COLO829 (cell line): Measurements from ENCODE around the gene TRPV4.
"Not testable (repeated sequence)": the region's sequence is repeated elsewhere in the genome, so short reads cannot be mapped to it uniquely, and the experiment has no call there.

ENCODE experiments used
- DNase-seq: peaks from one replicate; pipeline ENCODE4 v3.0.0; 2012; ENCODE audit warnings: low spot score

TRPV4 gene

DNA sequence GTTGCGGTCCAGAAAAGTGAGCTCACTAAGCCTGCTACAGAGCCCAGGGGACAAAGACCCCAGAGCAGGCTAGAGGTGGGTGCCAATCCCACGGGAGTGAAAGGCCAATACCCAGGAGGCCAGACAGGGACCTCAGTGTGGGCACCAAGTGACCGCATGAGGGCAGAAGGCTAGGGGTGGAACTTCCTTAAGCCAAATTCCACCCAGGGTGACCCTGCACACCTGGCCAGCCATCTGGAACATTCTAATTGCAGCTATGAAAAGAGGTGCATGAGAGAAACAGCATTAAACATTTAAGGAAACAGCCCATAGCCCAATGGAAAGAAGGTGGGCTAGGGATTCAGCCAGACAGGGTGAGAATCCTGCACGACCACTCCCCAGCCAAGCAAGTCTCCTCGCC is 27.8 kb upstream of the TRPV4 start:
- no peak for DNase-seq

DNA sequence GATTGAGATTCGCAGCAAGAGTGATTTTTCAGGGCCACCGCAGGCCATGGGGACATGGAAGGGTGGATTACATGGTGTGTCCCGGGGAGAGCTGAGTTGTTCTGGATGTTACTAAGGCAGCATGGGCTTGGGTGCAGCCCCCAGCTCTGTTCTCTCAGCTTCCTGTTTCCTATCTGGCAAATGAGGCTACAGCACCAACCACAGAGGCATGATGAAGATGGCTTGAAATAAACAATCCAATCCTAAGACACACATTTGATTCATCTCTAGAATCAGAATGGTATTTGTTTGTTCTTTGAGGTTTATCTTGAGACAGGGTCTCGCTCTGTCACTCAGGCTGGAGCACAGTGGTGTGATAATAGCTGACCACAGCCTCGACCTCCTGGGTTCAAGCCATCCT is 25.6 kb upstream of the TRPV4 start:
- no peak for DNase-seq

DNA sequence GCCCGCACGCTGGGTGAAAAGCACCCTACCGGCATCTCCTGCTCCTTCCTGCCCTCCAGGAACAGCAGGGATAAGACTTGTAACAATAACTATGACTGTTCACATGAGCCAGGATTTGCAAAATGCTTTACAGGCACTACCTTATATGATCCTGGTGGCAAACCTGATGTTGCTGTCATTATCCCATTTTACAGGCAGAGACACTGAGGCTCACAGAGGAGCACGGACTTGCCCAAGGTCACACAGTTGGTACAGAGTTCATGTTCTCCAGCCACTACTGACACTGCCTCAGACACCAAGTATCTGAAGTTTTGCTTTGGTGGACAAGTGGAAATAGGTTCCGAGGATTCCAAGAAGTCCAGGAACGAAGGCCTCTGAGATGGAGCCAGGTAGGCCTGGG is 24.5 kb upstream of the TRPV4 start:
- no peak for DNase-seq

DNA sequence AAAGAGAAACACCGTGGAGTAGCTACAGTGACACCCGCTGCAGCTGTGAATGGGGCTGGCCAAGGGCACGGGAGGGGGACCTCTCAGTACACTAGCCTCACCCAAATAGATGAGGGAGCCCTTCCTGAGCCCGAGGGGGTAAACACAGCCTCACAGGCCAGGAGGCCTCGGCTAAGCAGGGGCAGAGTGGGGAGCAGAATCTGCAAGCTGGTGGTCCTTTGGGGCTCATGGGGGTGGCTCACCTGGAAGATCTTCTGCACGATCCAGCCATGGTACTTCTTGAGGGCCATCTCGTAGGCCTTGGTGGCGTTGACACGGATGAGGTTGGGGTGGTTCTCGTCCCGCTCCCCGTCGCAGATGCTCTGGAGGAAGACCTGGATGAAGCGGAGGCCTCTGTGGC is 22.2 kb upstream of the TRPV4 start:
- DNase-seq: no peak

DNA sequence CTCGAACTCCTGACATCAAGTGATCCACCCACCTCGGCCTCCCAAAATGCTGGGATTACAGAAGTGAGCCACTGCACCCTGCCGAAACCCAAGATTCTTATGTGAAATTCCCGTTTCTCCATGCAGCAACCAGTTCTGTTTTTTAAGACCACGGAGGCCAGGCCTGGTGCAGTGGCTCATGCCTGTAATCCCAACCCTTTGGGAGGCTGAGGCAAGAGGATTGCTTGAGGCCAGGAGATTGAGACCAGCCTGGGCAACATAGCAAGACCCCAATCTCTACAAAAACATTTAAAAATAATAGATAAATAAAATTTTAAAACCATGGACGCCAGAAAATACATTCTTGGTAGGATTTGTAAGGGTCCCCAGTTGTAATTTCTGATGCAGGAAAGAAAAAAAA is 17.3 kb upstream of the TRPV4 start:
- not testable (repeated sequence) for DNase-seq

DNA sequence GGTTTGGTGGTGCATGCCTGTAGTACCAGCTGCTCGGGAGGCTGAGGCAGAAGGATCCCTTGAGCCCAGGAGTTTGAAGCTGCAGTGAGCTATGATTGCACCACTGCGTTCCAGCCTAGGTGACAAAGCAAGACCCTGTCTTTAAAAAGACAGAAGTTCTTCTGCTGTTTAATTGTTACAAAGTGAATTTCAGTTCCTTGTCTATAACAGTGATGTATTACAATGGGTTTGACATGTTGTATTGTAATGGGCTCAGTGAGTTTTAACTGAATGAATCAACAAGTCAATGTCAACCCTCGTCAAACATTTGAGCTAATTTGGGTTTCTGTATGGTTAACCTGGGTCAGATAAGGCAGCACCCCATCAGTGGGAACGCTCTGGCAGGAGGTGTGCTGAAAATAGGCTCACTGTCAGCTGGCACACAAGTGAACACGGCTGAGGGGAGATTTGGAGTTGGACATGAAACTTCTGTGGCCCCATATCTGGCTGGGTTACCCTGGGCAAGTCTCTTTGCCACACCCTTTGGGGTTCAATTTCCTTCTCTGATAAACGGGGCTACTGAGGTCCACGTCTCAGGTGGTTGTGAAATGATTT is 14.0 kb upstream of the TRPV4 start:
- no peak for DNase-seq

DNA sequence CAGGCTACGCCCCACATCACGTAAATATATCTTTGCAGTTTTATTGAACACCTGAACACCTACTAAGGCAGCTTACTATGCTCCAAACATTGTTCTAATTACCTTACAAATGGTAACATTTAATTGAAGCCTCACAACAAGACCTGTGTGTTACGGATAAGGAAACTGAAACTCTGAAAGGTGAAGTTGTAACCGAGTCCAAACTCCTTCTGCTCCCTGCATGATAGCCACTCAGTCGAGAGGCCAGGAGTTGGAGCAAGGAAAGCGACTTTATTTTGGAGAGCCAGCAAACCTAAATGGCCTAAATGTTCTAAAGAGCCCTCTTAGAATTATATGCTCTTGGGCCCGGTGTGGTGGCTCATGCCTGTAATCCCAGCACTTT is 12.6 kb upstream of the TRPV4 start:
- DNase-seq: no peak

DNA sequence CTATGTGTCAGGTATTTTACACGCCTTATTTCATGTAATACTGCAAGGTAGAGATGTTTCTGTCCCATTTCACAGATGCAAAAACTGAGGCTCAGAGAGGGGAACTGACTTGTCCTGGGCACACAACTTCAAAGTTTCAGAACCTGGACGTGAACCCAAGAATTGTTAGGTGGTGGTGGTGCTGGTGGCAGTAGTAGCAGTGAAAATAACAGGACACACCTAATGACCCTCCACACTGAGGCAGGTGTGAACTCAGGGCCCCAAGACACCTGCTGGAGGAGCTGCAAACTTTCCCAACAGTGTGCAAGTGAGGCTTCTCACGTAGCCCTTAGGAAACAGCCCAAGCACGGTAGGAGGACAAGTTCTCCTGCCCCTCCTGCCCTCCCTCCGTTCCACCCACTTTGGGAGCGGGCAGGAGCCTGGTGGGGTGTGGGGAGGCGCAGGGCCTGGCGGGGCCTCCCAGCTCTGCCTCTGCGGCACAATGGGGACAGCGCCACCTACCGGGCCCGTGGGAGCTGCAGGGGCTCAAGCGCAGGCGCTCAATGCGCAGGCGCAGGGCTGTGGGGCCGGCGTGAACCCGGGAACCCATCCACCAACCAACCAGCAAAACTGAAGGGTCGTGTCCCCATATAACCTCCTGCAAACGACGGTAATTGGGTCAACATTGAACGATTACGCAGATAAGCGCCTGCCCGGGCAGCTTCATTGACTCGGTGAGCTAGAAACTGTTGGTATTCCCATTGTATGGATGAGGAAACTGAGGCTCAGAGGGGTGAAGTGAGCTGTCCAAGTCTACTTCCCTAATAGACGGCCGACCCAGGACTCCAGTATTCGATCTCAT is 12.0 kb upstream of the TRPV4 start:
- peak; percentile 90 for DNase-seq

DNA sequence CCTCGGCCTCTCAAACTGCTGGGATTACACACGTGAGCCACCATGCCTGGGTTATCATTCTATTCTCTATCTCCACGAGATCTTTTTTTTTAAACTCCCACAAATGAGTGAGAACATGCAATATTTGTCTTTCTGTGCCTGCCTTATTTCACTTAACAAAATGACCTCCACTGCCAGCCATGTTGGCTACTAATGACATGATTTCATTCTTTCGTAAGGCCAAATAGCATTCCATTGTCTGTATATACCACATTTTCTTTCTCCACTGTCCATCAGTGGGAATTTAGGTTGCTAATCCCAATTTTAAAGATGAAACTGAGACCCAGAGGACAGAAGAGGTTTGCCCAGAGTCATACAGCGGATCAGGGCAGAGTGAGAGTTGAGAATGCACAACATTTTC is 10.9 kb upstream of the TRPV4 start:
- DNase-seq: no peak

DNA sequence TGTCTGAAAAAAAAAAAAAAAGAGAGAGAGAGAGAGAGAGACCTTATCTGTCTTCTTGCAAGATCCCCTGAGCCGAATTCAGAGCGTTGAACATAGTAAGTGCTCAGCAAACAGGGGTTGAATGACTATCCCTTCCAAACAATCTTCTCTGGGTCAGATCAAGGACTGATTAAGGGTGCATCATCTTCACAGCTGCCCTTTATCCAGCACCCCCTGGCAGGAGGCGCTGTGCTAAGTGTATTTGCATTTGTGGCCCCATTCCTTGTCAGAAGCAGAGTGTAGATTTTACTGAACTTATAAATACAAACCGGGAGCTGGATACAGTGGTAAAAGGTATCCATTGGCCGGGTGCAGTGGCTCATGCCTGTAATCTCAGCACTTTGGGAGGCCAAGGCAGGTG is 8.8 kb upstream of the TRPV4 start:
- no peak for DNase-seq

DNA sequence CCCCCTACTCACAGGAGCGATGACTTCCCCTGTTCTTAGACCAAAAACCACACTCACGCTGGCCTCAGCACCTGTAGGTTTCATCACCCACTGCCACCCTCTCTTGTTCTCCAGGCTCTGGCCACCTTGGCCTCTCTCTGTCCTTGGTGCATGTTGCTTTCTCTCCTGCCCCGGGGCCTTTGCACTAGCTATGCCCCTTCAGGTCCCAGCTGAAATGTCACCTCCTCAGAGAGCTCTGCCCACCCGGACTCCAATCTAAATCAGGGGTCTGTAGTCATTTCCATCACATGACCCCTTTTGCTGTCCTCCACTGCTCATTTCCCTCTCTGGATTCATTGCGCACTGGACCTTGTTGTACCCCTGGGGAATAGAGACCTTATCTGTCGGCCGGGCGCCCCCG is 8.2 kb upstream of the TRPV4 start:
- DNase-seq: no peak

DNA sequence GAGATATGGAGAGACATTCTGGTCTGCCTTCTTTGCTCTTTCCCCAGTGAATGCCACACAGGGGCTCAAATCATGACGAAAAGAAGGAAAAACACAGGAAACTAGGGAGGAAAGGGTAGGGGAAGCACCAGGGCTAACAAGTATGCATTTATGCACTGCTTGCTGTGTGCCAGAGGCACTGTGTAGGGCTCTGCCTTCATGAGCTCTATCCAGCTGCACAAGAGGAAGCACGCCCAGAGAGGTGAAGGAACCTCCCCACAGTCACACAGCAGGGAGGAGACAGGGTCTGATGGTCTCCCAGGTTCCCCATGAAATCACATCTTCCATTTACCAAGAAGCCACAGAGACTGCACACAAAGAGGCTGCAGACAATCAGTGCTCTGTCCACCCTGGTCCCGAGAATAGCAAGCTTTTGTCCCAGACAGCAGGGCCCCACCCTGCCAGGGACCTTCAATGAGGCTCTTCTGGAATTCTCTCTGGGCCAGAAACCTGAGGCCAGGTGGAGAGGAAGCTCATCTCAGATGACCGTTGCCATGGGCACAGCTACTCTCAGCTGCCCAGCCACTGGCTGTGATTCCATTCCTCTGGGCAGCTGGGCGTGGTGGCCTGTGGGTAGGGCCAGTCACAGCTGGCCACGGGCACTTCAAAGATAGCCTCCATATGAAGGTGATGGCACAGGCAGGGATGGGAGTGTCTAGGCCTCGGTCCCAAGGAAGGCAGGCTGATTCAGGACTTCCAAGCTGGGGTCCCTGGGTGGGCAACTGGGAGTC is 7.3 kb upstream of the TRPV4 start:
- peak; percentile 85 for DNase-seq

DNA sequence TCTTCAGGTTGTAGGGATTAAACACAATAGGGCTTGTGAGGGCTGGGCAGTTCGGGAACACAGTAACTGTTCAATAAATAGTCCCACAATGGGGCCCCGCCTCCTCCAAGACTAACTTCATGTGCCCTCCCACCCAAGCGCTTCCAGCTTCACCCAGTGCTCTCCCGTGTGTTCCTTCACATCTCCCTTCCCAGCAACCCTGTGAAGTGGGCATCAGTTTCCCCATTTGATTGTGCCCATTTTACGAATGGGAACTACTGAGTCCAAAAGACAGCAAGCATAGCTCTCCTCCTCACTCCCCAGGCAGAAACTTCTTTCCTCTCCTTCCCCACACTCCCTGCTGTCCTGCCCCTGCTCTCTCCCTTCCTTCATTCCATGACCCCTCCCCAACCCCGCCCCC is 6.2 kb upstream of the TRPV4 start:
- no peak for DNase-seq

DNA sequence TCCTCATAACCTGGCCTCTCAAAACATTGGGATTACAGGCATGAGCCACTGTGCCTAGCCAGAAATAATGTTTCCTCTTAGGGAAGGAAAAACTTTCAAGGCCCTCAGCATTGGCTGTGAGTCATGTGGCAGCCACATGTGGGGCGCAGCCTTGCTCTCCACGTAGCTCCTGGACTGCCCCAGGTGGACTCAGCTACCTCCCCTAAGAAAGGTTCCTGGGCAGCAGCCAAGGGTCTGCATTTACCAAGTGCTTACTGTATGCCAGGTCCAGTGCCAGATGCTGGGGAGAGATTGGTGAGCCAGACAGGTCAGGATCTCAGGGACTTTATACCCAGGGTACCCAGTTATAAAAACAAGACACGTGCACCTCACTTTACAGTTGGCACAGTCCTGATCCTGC is 3.7 kb upstream of the TRPV4 start:
- DNase-seq: no peak

DNA sequence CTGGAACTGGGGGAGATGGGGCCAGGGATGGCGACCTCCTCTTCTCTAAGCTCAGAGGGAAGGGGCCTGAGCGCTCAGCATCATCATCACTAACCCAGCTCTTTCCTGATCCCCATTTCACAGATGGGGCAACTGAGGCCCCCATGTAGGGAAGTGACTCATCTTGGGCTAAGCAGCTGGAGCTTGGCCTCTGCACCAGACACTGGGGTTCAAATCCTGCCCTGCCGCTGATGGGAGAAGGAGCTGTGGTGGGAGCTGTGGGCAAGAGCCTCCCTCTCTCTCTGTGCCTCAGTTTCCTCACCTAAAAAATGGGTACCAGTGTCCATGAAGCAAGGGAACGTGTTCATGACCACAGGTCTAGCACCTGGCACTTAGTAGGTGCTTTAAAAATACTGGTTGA is 2.6 kb upstream of the TRPV4 start:
- no peak for DNase-seq

DNA sequence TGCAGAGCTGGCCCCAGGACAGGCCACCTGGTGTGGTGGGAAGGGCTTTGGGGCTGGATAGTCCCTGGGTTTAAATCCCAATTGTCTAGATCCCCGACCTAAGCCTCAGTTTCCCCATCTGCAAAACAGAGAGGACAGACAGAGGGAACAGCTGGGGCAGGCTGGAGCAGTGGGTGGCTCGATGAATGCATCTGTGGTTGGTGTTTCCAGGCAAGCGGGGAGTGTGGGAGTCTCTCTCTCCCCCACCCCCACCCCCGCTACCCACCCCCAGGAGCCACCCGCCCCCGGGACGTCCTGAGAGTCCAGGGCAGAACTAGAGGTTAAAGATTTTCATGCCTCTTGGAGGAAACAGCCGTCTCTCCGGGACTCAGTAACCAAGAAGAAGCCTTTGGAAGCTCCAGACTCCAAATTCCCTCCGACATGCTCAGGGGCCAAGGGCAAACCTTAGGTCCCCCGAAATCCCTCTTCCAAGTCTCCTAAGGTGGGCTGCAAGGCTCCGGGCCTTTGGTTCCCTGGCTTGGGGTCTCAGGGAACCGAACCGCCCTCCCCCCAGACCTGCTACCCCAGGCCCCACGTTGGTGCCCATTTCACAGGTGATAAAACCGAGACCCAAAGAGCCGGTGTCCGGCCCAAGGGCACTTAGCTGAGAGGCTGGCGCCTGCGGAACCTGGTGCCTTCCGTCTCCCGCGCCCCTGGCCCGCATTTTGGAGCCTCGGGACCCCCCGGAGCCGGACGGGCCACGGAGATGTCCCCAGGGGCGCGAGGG is 474 bp downstream of the TRPV4 start:
- no peak for DNase-seq

DNA sequence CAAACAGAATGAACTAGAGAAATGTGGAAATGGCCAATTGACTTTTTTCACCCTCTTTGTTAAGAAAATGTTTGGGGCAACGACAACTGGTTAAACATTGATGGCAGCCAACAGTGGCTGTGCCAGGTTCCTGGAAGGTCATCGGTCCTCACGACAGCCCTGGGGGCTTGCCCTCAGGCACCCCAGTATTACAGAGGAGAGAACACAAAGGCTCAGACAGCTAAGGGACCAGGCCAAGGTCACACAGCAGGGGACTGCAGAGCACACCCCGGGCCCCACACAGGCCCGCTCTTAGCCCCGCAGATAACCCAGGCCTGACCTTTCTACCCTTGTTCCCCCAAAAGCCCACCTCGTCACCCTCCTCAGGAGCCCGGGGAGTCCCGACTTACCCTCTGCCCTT is 1.3 kb downstream of the TRPV4 start:
- no peak for DNase-seq

DNA sequence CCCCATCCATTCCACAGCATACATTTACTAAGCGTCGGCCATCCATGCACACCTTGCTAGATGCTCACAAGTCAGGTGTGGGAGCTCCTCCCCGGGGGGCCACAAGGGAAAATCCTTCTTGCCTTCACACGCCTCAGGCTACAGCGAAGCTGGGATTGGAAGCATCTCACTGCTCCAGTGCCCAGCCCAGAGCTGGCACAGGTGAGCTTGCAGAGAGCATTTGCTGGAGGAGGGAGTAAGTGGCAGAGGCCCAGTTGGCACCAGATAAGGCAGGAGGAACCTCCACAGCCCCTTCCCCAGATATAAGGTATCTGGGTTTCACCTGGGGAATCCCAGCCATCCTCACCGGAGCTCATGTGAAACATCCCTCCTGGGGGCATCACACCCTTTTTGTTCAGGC is 1.8 kb downstream of the TRPV4 start:
- DNase-seq: no peak

DNA sequence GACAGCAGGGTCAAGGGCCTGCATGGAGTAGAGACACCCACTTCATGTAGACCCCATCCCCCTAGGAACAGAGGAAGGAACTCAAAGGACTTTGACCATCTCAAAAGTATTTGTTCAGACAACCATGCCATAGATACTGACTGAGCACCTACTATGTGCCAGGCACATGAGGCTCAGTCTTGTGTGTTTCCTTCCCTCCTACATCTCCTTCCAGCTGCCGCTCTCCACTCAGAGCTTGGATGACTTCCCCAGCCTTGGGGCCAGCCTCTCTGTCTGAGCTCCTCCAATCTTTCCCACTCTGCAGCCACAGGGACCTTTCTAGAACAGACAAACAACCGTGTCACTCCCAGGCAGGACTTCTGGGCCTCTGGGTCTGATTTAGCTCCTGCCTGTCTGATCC is 2.5 kb downstream of the TRPV4 start:
- no peak for DNase-seq

DNA sequence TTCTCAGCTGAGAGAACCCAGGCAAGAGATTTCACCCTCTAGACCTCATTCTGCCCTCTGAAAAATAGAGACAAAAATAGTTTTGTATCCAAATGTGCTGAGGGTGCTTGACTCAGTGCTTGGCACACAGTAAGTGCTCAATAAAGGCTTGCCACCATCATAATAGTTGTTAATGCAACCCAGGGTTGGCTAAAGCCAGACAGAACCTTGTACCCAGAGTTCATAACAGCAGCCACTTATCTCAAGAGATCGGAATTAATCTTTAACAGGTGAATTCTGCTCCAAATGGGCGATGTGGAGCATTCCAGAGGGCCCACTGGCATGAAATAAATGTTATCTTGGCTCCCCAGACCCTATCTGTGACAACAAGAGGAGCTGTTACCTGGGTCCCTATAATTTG is 2.9 kb downstream of the TRPV4 start:
- DNase-seq: no peak

DNA sequence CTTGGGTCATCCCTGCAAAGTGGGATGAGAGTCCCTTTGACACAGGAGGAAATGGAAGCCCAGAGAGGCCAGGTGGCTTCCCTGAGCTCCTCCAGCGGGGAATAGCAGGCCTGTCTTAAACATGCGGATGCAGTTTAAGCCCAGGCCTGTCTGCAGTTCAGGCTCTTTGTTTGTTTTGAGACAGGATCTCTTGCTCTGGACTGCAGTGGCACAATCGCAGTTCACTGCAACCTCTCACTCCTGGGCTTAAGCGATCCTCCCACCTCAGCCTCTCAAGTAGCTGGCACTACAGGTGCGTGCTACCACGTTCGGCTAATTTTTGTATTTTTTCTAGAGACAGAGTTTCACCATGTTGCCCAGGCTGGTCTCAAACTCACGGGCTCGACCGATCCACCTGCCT is 3.5 kb downstream of the TRPV4 start:
- DNase-seq: no peak

DNA sequence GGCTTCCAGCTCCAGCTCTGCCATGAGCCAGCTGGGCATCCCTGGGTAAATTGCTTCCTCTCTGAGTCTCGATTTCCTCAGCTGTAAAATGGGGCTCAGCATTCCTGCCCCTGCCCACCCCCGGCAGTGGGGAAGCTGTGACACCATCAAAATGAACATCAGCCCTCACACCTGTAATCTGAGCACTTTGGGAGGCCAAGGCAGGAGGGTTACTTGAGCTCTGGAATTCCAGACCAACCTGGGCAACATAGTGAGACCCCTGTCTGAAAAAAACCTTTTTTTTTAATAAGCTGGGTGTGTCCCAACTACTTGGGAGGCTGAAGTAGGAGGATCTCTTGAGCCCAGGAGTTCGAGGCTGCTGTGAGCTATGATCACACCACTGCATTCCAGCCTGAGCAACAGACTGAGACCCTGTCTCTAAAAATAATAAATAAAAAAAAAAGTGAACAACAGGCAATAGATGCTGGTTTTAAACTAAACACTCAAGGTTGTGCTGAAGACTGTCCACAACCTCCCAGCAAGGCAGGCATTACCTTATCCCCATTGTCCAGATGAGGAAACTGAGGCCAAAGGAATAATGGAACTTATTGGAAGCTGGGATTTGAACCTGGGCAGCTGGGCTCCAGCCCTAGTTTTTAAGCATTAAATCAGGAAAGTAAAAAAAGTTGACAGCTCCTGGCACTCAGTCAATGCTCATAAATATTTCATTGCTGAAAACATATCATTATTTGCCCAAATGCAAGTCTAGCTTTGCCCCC is 4.3 kb downstream of the TRPV4 start:
- DNase-seq: no peak
